TTC549 (cell line): ENCODE results near the gene ROBO1.

Experiments
- FAIRE-seq: peaks from 2 replicates; lab custom pipeline; 2012; peaks lifted over from hg19 to GRCh38; lab: Jason Lieb, UNC

ROBO1 gene

GRCh38 chr3:78832785-78833204 lies 935.0 kb downstream of the ROBO1 start:
- no peak for FAIRE-seq

GRCh38 chr3:78831446-78831972 lies 936.3 kb downstream of the ROBO1 start:
- no peak for FAIRE-seq

- no peak for FAIRE-seq
These were observed 937.3 kb downstream of the ROBO1 start for GRCh38 chr3:78830470-78830869.

GRCh38 chr3:78827618-78828017 lies 940.2 kb downstream of the ROBO1 start:
- no peak for FAIRE-seq

GRCh38 chr3:78825858-78826215 lies 942.0 kb downstream of the ROBO1 start:
- FAIRE-seq, result no peak

GRCh38 chr3:78825118-78825857 lies 942.5 kb downstream of the ROBO1 start:
- no peak for FAIRE-seq

GRCh38 chr3:78823859-78824258 lies 943.9 kb downstream of the ROBO1 start:
- FAIRE-seq, result no peak

- no peak for FAIRE-seq
These were observed 944.4 kb downstream of the ROBO1 start for GRCh38 chr3:78823434-78823833.

GRCh38 chr3:78822726-78823125 lies 945.1 kb downstream of the ROBO1 start:
- FAIRE-seq, result no peak

GRCh38 chr3:78820542-78820941 lies 947.3 kb downstream of the ROBO1 start:
- FAIRE-seq, result no peak

GRCh38 chr3:78818161-78818985 lies 949.4 kb downstream of the ROBO1 start:
- no peak for FAIRE-seq

- no peak for FAIRE-seq
These were observed 952.8 kb downstream of the ROBO1 start for GRCh38 chr3:78814893-78815562.

- no peak for FAIRE-seq
These were observed 955.6 kb downstream of the ROBO1 start for GRCh38 chr3:78812166-78812565.

- no peak for FAIRE-seq
These were observed 957.8 kb downstream of the ROBO1 start for GRCh38 chr3:78809966-78810365.

GRCh38 chr3:78804251-78805037 lies 963.4 kb downstream of the ROBO1 start:
- no peak for FAIRE-seq

GRCh38 chr3:78802562-78802930 lies 965.3 kb downstream of the ROBO1 start:
- no peak for FAIRE-seq

- FAIRE-seq, result no peak
These were observed 965.8 kb downstream of the ROBO1 start for GRCh38 chr3:78801926-78802561.

- FAIRE-seq, result no peak
These were observed 968.1 kb downstream of the ROBO1 start for GRCh38 chr3:78799681-78800080.

- no peak for FAIRE-seq
These were observed 969.4 kb downstream of the ROBO1 start for GRCh38 chr3:78798266-78798832.

GRCh38 chr3:78794431-78794830 lies 973.4 kb downstream of the ROBO1 start:
- FAIRE-seq, result no peak

- no peak for FAIRE-seq
These were observed 975.1 kb downstream of the ROBO1 start for GRCh38 chr3:78792733-78793132.
